ENCODE data around the gene SORCS2. TPM values are rescaled to one million over a fixed set of nuclear protein-coding genes. Genes with fewer than 3 reads are reported as not detected.

Gene SORCS2
- total RNA-seq, 1 experiment from 2014 or later = not detected

- Mint-ChIP-seq H3K27me3 (ENCODE audit: unreplicated experiment) (no peaks in the 10 kb centered on the region), H3K9me3 (ENCODE audit: low read depth, unreplicated experiment) (no peaks in the 10 kb centered on the region), H3K4me3 (ENCODE audit: low read depth, unreplicated experiment) (no peak overlapping the region), H3K36me3 (ENCODE audit: insufficient read depth, unreplicated experiment) (peaks cover 45% of the 10 kb centered on the region), H3K27ac (ENCODE audit: unreplicated experiment) (no peak overlapping the region), H3K4me1 (ENCODE audit: low read depth, unreplicated experiment) (no peaks in the 10 kb centered on the region)
- TF ChIP-seq, protein P1, sequence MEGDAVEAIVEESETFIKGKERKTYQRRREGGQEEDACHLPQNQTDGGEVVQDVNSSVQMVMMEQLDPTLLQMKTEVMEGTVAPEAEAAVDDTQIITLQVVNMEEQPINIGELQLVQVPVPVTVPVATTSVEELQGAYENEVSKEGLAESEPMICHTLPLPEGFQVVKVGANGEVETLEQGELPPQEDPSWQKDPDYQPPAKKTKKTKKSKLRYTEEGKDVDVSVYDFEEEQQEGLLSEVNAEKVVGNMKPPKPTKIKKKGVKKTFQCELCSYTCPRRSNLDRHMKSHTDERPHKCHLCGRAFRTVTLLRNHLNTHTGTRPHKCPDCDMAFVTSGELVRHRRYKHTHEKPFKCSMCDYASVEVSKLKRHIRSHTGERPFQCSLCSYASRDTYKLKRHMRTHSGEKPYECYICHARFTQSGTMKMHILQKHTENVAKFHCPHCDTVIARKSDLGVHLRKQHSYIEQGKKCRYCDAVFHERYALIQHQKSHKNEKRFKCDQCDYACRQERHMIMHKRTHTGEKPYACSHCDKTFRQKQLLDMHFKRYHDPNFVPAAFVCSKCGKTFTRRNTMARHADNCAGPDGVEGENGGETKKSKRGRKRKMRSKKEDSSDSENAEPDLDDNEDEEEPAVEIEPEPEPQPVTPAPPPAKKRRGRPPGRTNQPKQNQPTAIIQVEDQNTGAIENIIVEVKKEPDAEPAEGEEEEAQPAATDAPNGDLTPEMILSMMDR (IDR thresholded peaks at IDR 0.05; ENCODE audit: unreplicated experiment) = no peak
- DNase-seq = no peak
- CTCF ChIA-PET = no interaction called here
- intact Hi-C loops (cut with micrococcal nuclease; ENCODE audit: unreplicated experiment) = no loop called here
- BruUV-seq (replicated peaks) = no TSS peak
These were observed 565.4 kb downstream of the SORCS2 start for GRCh38 chr4:7757501-7758471.

- Mint-ChIP-seq H3K4me3 (ENCODE audit: low read depth, unreplicated experiment) (no peak overlapping the region), H3K4me1 (ENCODE audit: low read depth, unreplicated experiment) (no peaks in the 10 kb centered on the region), H3K9me3 (ENCODE audit: low read depth, unreplicated experiment) (no peaks in the 10 kb centered on the region), H3K36me3 (ENCODE audit: insufficient read depth, unreplicated experiment) (peaks cover 46% of the 10 kb centered on the region), H3K27ac (ENCODE audit: unreplicated experiment) (no peak overlapping the region), H3K27me3 (ENCODE audit: unreplicated experiment) (no peaks in the 10 kb centered on the region)
- TF ChIP-seq, protein P1 (IDR thresholded peaks at IDR 0.05; ENCODE audit: unreplicated experiment) = no peak
- DNase-seq = no peak
- BruUV-seq (replicated peaks) = no TSS peak
- intact Hi-C loops (cut with micrococcal nuclease; ENCODE audit: unreplicated experiment) = no loop called here
- CTCF ChIA-PET = no interaction called here
These were observed 566.1 kb downstream of the SORCS2 start for GRCh38 chr4:7758476-7758875.

- Mint-ChIP-seq H3K36me3 (ENCODE audit: insufficient read depth, unreplicated experiment) (peaks cover 39% of the 10 kb centered on the region), H3K27me3 (ENCODE audit: unreplicated experiment) (no peaks in the 10 kb centered on the region), H3K4me1 (ENCODE audit: low read depth, unreplicated experiment) (no peaks in the 10 kb centered on the region), H3K9me3 (ENCODE audit: low read depth, unreplicated experiment) (no peaks in the 10 kb centered on the region), H3K27ac (ENCODE audit: unreplicated experiment) (no peak overlapping the region), H3K4me3 (ENCODE audit: low read depth, unreplicated experiment) (no peak overlapping the region)
- DNase-seq = no peak
- BruUV-seq (replicated peaks) = no TSS peak
- intact Hi-C loops (cut with micrococcal nuclease; ENCODE audit: unreplicated experiment) = no loop called here
- TF ChIP-seq, protein P1 (IDR thresholded peaks at IDR 0.05; ENCODE audit: unreplicated experiment) = no peak
- CTCF ChIA-PET = no interaction called here
These were observed 566.9 kb downstream of the SORCS2 start for GRCh38 chr4:7759216-7759615.

- no peak overlapping the region for H3K27ac Mint-ChIP-seq (ENCODE audit: unreplicated experiment)
- H3K4me3 Mint-ChIP-seq (ENCODE audit: low read depth, unreplicated experiment) = no peak overlapping the region
- no peak for DNase-seq
- H3K9me3 Mint-ChIP-seq (ENCODE audit: low read depth, unreplicated experiment) = no peaks in the 10 kb centered on the region
- BruUV-seq (replicated peaks) = no TSS peak
- intact Hi-C loops (cut with micrococcal nuclease; ENCODE audit: unreplicated experiment) = no loop called here
- TF ChIP-seq, protein P1 (IDR thresholded peaks at IDR 0.05; ENCODE audit: unreplicated experiment) = no peak
- CTCF ChIA-PET = no interaction called here
- no peaks in the 10 kb centered on the region for H3K27me3 Mint-ChIP-seq (ENCODE audit: unreplicated experiment)
- H3K4me1 Mint-ChIP-seq (ENCODE audit: low read depth, unreplicated experiment) = no peaks in the 10 kb centered on the region
- H3K36me3 Mint-ChIP-seq (ENCODE audit: insufficient read depth, unreplicated experiment) = peaks cover 35% of the 10 kb centered on the region
These were observed 567.3 kb downstream of the SORCS2 start for GRCh38 chr4:7759635-7760034.
